Stimulated activated CD4-positive, alpha-beta T cell treated with anti-CD3 and anti-CD28 coated beads, TNF-alpha, amount 100 ng/mL, for 1 hour (primary cell): ENCODE data around the gene PREB.
A peak's percentile ranks its signal among the peaks of the same experiment; 100 is the strongest.
"Not testable (repeated sequence)": the region's sequence is repeated elsewhere in the genome, so short reads cannot be mapped to it uniquely, and the experiment has no call there.

ENCODE experiments used
- DNase-seq, 3 donors: peaks; one replicate each; pipeline ENCODE4 v3.0.0-alpha.2; 2020; ENCODE audit warnings: low read depth in 3 of 3, low spot score in 1 of 3

PREB gene

GRCh38 chr2:27127883-27128667 is 6.4 kb downstream of the PREB start:
- no peak for DNase-seq

GRCh38 chr2:27126252-27126710 is 8.2 kb downstream of the PREB start:
- no peak for DNase-seq

GRCh38 chr2:27125104-27125503 is 9.3 kb downstream of the PREB start:
- no peak for DNase-seq

- peak; percentile 18 to 49 (median 30) for DNase-seq
Measured at GRCh38 chr2:27123302-27124150, 10.9 kb downstream of the PREB start, which contains the start of gene ABHD1. ABHD1 (plus strand) TSS chr2:27123815; CDS start chr2:27123949, 134 bp downstream.

GRCh38 chr2:27122791-27123190 is 11.6 kb downstream of the PREB start:
- DNase-seq, result no peak

- DNase-seq, result no peak
Measured at GRCh38 chr2:27121906-27122305, 12.5 kb downstream of the PREB start.

- not testable (repeated sequence) for DNase-seq
Measured at GRCh38 chr2:27119330-27119670, 15.1 kb downstream of the PREB start.

GRCh38 chr2:27118525-27119329 is 15.7 kb downstream of the PREB start, which contains the start of gene CGREF1:
CGREF1 (minus strand) TSS chr2:27119128; CDS start chr2:27104366, 14,762 bp downstream.
- peak in 1 of 3 donors; percentile 14 for DNase-seq

- no peak for DNase-seq
Measured at GRCh38 chr2:27117995-27118524, 16.4 kb downstream of the PREB start.

GRCh38 chr2:27115519-27115918 is 18.9 kb downstream of the PREB start:
- no peak for DNase-seq

- DNase-seq, result not testable (repeated sequence)
Measured at GRCh38 chr2:27111392-27112078, 22.9 kb downstream of the PREB start.

GRCh38 chr2:27110603-27111352 is 23.7 kb downstream of the PREB start:
- DNase-seq, result not testable (repeated sequence)

- no peak for DNase-seq
Measured at GRCh38 chr2:27109083-27109482, 25.4 kb downstream of the PREB start.

GRCh38 chr2:27108221-27108620 is 26.2 kb downstream of the PREB start:
- no peak for DNase-seq

GRCh38 chr2:27105981-27106380 is 28.5 kb downstream of the PREB start:
- no peak for DNase-seq

- DNase-seq, result no peak
Measured at GRCh38 chr2:27102329-27102728, 32.1 kb downstream of the PREB start.

GRCh38 chr2:27100036-27100435 is 34.4 kb downstream of the PREB start:
- DNase-seq, result no peak

- no peak for DNase-seq
Measured at GRCh38 chr2:27099334-27099955, 35.0 kb downstream of the PREB start.

GRCh38 chr2:27097341-27097740 is 37.1 kb downstream of the PREB start:
- DNase-seq, result no peak
